GM12878 (cell line): ENCODE measurements around the gene CA14. TPM values are rescaled to one million over a fixed set of nuclear protein-coding genes. Genes with fewer than 3 reads are reported as not detected.

ENCODE experiments used
- ATAC-seq: fragments of 200-7000 bp; cut with Tn5 transposase; 3 replicates; pipeline ENCODE4 v1.9.1; 2020; ENCODE audit warnings: mild to moderate bottlenecking, moderate library complexity
- BruUV-seq: library from RNA; stranded (reverse); fragments of 400-500 nt; replicated peaks from 2 replicates; lab custom pipeline; 2021; lab: Mats Ljungman, UMichigan
- CTCF ChIA-PET: fragments of 300-600 bp; sonication (Branson Sonifier 250); formaldehyde crosslinking; extraction: SDS; loops from one replicate; lab custom pipeline; 2021; ENCODE audit warnings: inconsistent platforms; lab: Yijun Ruan, JAX
- POLR2A ChIA-PET: fragments of 350-600 bp; formaldehyde crosslinking; extraction: SDS; loops from one replicate; lab custom pipeline; 2021; ENCODE audit warnings: inconsistent platforms; lab: Charles Lee
- RAD21 ChIA-PET: fragments of 300-600 bp; sonication (Branson Sonifier 250); formaldehyde crosslinking; loops from one replicate; lab custom pipeline; 2023; ENCODE audit warnings: antibody characterized with exemption; ENCODE audit not compliant: unreplicated experiment; lab: Charles Lee
- SMC1A ChIA-PET: fragments of 300-600 bp; sonication (Branson Sonifier 250); formaldehyde crosslinking; loops from one replicate; lab custom pipeline; 2023; ENCODE audit not compliant: unreplicated experiment, uncharacterized antibody; lab: Charles Lee
- DNase-seq: peaks from one replicate; pipeline ENCODE4 v3.0.0-alpha.2; 2011; ENCODE audit warnings: low read depth, low spot score
- FAIRE-seq: peaks from 3 replicates; lab custom pipeline; 2011; peaks lifted over from hg19 to GRCh38; lab: Jason Lieb, UNC
- H2AFZ ChIP-seq: 2 replicates; pipeline ENCODE4 v1.6.0; 2011; ENCODE audit warnings: low read depth, low read length, control low read depth; ENCODE audit not compliant: control insufficient read depth
- H3K27ac ChIP-seq: 2 replicates; pipeline ENCODE4 v1.5.1; 2011; ENCODE audit warnings: control low read depth; ENCODE audit not compliant: control insufficient read depth, insufficient read depth
- H3K27me3 ChIP-seq, 2 experiments: replicated peaks in 1 of 2; 2 replicates each; pipeline versions ENCODE4 v1.6.0 to v1.6.1; 2011; ENCODE audit warnings: low read length in 1 of 2; ENCODE audit not compliant: control insufficient read depth in 2 of 2, insufficient read depth in 2 of 2
- H3K36me3 ChIP-seq, 2 experiments: 2 replicates each; pipeline ENCODE4 v1.5.1; 2011; ENCODE audit warnings: low read length in 1 of 2; ENCODE audit not compliant: control insufficient read depth in 2 of 2, insufficient read depth in 2 of 2
- H3K4me1 ChIP-seq: 2 replicates; pipeline ENCODE4 v1.6.1; 2011; ENCODE audit warnings: mild to moderate bottlenecking, low read length, moderate library complexity, mixed read lengths; ENCODE audit not compliant: control insufficient read depth, insufficient read depth
- H3K4me2 ChIP-seq: 2 replicates; pipeline ENCODE4 v1.6.0; 2011; ENCODE audit warnings: control low read depth; ENCODE audit not compliant: control insufficient read depth, insufficient read depth
- H3K4me3 ChIP-seq: fragments of 200-600 bp; sonication (generic); 2 replicates; pipeline ENCODE4 v1.5.1; 2016
- H3K79me2 ChIP-seq: 2 replicates; pipeline ENCODE4 v1.6.0; 2011; ENCODE audit warnings: low read length; ENCODE audit not compliant: control insufficient read depth, insufficient read depth
- H3K9ac ChIP-seq: 2 replicates; pipeline ENCODE4 v1.8.0; 2011; ENCODE audit warnings: low read length, control low read depth, mixed read lengths; ENCODE audit not compliant: control insufficient read depth, insufficient read depth
- H3K9me3 ChIP-seq: replicated peaks from 3 replicates; pipeline ENCODE4 v1.5.1; 2011; ENCODE audit warnings: mild to moderate bottlenecking, low read length; ENCODE audit not compliant: control insufficient read depth, insufficient read depth
- H4K20me1 ChIP-seq: 2 replicates; pipeline ENCODE4 v1.6.0; 2011; ENCODE audit not compliant: control insufficient read depth, insufficient read depth
- CHD4 ChIP-seq: fragments of 200-600 bp; sonication (generic); IDR thresholded peaks from 2 replicates; pipeline ENCODE4 v1.6.1; 2016; ENCODE audit warnings: mild to moderate bottlenecking
- DPF2 ChIP-seq: fragments of 450-650 bp; IDR thresholded peaks from 2 replicates; pipeline ENCODE4 v1.6.1; 2017; ENCODE audit warnings: mild to moderate bottlenecking
- GATAD2B ChIP-seq: fragments of 450-650 bp; conservative IDR thresholded peaks from 2 replicates; pipeline ENCODE4 v1.6.1; 2017; ENCODE audit warnings: low read depth, mild to moderate bottlenecking, moderate library complexity
- HDGF ChIP-seq: fragments of 450-650 bp; IDR thresholded peaks from 2 replicates; pipeline ENCODE4 v1.6.1; 2016; ENCODE audit warnings: antibody characterized with exemption
- HSF1 ChIP-seq: fragments of 150-350 bp; IDR thresholded peaks from 2 replicates; pipeline ENCODE4 v1.6.1; 2014; ENCODE audit warnings: mild to moderate bottlenecking, low read depth, low read length
- MTA3 ChIP-seq: IDR thresholded peaks from 2 replicates; pipeline ENCODE4 v1.6.1; 2012; ENCODE audit warnings: low read length, inconsistent platforms, borderline replicate concordance
- PRDM15 ChIP-seq: fragments of 450-650 bp; formaldehyde crosslinking; IDR thresholded peaks from 2 replicates; pipeline ENCODE4 v1.4.0; 2020; ENCODE audit warnings: mild to moderate bottlenecking, moderate library complexity
- RAD51 ChIP-seq: fragments of 450-650 bp; IDR thresholded peaks from 2 replicates; pipeline ENCODE4 v1.6.1; 2016; ENCODE audit warnings: moderate library complexity, mild to moderate bottlenecking, inconsistent platforms
- SKIL ChIP-seq: fragments of 450-650 bp; IDR thresholded peaks from 2 replicates; pipeline ENCODE4 v1.6.1; 2017; ENCODE audit warnings: mild to moderate bottlenecking, low read depth, inconsistent platforms; ENCODE audit not compliant: poor library complexity, severe bottlenecking
- SMC3 ChIP-seq: IDR thresholded peaks from 2 replicates; pipeline ENCODE4 v1.6.1; 2011; ENCODE audit warnings: low read length, improper control_type of control experiment, borderline replicate concordance
- TCF3 ChIP-seq: IDR thresholded peaks from 2 replicates; pipeline ENCODE4 v1.6.1; 2012; ENCODE audit warnings: low read depth, mild to moderate bottlenecking, low read length, borderline replicate concordance; ENCODE audit not compliant: insufficient read depth
- ZBED1 ChIP-seq: IDR thresholded peaks from 2 replicates; pipeline ENCODE4 v1.6.1; 2016; ENCODE audit warnings: borderline replicate concordance
- ZBTB11 ChIP-seq: fragments of 450-650 bp; formaldehyde crosslinking; IDR thresholded peaks from 2 replicates; pipeline ENCODE4 v1.5.0; 2022; ENCODE audit warnings: mild to moderate bottlenecking, missing genetic modification characterization
- ZNF622 ChIP-seq: fragments of 450-650 bp; IDR thresholded peaks from 2 replicates; pipeline ENCODE4 v1.6.1; 2017; ENCODE audit warnings: mild to moderate bottlenecking, inconsistent platforms
- WGBS: methylation state at CpG from one replicate; pipeline ENCODE4 v1.1.6; 2016; ENCODE audit warnings: low lambda C conversion rate; ENCODE audit not compliant: insufficient replicate concordance, insufficient coverage; ENCODE audit errors: missing lambda C conversion rate; 5-methylcytosine and 5-hydroxymethylcytosine counted together
- in situ Hi-C: fragments of 300-500 bp; cut with MboI; formaldehyde crosslinking; loops from 9 replicates; pipeline ENCODE4 v1.14.3; 2018; ENCODE audit warnings: mixed read lengths
- intact Hi-C: fragments of 100-400 bp; cut with micrococcal nuclease; formaldehyde crosslinking; loops from one replicate; pipeline ENCODE4 v1.14.2; 2022; ENCODE audit not compliant: unreplicated experiment
- polyA plus RNA-seq, 11 experiments: library from polyadenylated mRNA; depleted of rRNA in 4 of 11; unstranded in 6 of 11; stranded (reverse) in 5 of 11; fragments of >200 nt; fragmentation: Nextera tagmentation in 4 of 11; fragmentation: Illumina TruSeq in 1 of 11; extraction: Ambion mirVana in 4 of 11; extraction: Trizol in 1 of 11; gene quantifications; 1 replicate in 1 of 11; 2 replicates in 10 of 11; pipeline versions ENCODE4 v1.2.1 to v1.2.3, GENCODE V29; 2011 to 2016; ENCODE audit warnings: inconsistent platforms in 2 of 11, missing spikeins in 2 of 11, low read depth in 1 of 11
- total RNA-seq, 4 experiments: library from RNA; depleted of rRNA in 3 of 4; stranded (reverse); fragments of >200 nt in 3 of 4; fragmentation: Illumina TruSeq in 1 of 4; extraction: Trizol in 1 of 4; gene quantifications; 2 replicates each; pipeline versions ENCODE4 v1.2.1 to v1.2.3, GENCODE V29; 2013 to 2021

The CA14 gene
- total and polyA plus RNA-seq, 10 of the 15 experiments (the other 5 are each of a cell fraction or from before 2014, with no cell fraction given), result 0.11 to 0.35 (median 0.29) TPM; not detected in 6

- H4K20me1 ChIP-seq, result no peaks in the 10 kb centered on the region
- H3K4me1 ChIP-seq, result no peaks in the 10 kb centered on the region
- RAD21 ChIA-PET, result no interaction called here
- H3K27me3 ChIP-seq, result no peaks in the 10 kb centered on the region
- FAIRE-seq (no peak), ATAC-seq (no peak), DNase-seq (no peak)
- no peak overlapping the region for H3K9ac ChIP-seq
- in situ Hi-C loops, result no loop called here
- 99% methylated on average over 21 of the region's 21 CpGs for WGBS
- H3K4me2 ChIP-seq, result no peak overlapping the region
- BruUV-seq, result no TSS peak
- H3K27ac ChIP-seq, result no peak overlapping the region
- intact Hi-C loops, result loop anchor here (5.0 to 10.0 kb wide), 2 partner anchors 35 to 127 kb away; partner anchors contain the start of genes C1orf54 and RPRD2
- no peak overlapping the region for H3K4me3 ChIP-seq
- POLR2A ChIA-PET, result no interaction called here
- SMC1A ChIA-PET, result no interaction called here
- H3K36me3 ChIP-seq, result no peaks in the 10 kb centered on the region
- H3K79me2 ChIP-seq, result peaks cover 36% of the 10 kb centered on the region
- CTCF ChIA-PET, result interaction anchor here (1.8 kb wide), 1 partner anchor 18 kb away, joined by 5 read pairs; no protein-coding TSS in a partner anchor
- no peaks in the 10 kb centered on the region for H3K9me3 ChIP-seq
- no peak overlapping the region for H2AFZ ChIP-seq
- TF ChIP-seq HSF1 (no peak), MTA3 (no peak), HDGF (no peak), ZBED1 (no peak), RAD51 (no peak), DPF2 (no peak), GATAD2B (no peak), PRDM15 (no peak), ZNF622 (no peak), TCF3 (no peak), SMC3 (no peak), SKIL (no peak), CHD4 (no peak), ZBTB11 (CRISPR knock-in tag) (no peak)
These were observed 19.8 kb upstream of the CA14 start for GRCh38 chr1:150237746-150238145.
